GM19193 (cell line): ENCODE measurements around the gene SLC41A3.

Experiments
- POLR2A ChIP-seq: IDR thresholded peaks from 4 replicates; pipeline ENCODE4 v1.6.1; 2011; ENCODE audit not compliant: insufficient read depth, insufficient read length; ENCODE audit errors: extremely low read depth

SLC41A3 gene

GRCh38 chr3:126125781-126126251, 41.9 kb upstream of the SLC41A3 start:
- TF ChIP-seq POLR2A = no peak

GRCh38 chr3:126125341-126125740, 41.4 kb upstream of the SLC41A3 start:
- no peak for TF ChIP-seq POLR2A

GRCh38 chr3:126124896-126125295, 41.0 kb upstream of the SLC41A3 start:
- no peak for TF ChIP-seq POLR2A

- TF ChIP-seq POLR2A = no peak
These were observed 40.4 kb upstream of the SLC41A3 start for GRCh38 chr3:126124148-126124868.

GRCh38 chr3:126121632-126122031, 37.7 kb upstream of the SLC41A3 start:
- TF ChIP-seq POLR2A = no peak

DNA sequence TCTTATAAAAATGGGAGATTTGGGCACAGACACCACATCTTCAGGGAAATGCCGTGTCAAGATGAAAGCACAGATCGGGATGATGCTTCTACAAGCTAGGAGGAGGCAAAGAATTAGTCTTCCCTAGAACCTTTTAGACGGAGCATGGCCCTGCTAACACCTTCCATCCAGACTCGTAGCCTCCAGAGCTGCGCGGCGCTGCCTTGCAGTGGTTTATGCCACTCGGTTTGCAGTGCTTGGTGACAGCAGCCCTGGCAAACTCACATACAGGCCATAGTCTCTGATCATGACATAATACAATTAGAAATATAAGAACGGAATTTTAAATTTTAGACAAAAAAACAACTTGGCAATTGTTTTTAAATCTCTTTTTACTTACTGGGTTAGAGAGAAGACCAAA, 37.1 kb upstream of the SLC41A3 start:
- TF ChIP-seq POLR2A = no peak

GRCh38 chr3:126119976-126120375, 36.1 kb upstream of the SLC41A3 start:
- no peak for TF ChIP-seq POLR2A

DNA sequence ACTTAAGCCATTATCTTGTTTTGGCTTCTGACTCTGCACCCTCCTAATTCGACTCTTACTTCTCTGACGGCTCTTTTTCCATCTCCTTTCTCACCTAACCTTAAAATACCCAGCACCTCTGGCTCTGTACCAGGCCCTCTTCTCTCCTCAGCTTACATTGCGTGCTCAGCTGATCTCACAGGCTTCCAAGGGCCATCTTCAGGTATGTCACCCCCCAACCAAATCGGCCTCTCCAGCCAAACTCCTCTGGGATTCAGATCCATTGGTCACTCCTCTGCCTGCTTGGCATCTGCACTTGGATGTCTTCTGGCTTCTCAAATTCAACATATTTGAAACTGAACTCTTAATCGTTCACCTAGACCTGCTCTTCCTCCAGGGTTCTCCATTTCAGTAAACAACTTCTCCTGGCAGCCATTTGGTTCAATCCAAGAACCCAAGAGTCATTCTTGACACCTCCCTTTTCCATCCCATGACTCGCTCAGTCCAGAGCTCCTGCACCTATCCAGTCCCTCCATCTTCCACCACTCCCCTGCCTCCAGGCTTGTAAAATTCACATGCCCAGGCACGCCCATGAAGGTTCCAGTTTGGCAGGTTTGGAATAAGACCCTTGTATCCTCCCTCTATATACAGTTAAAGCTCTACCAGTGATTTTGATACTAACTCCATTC, 35.2 kb upstream of the SLC41A3 start:
- no peak for TF ChIP-seq POLR2A

- TF ChIP-seq POLR2A = no peak
These were observed 34.7 kb upstream of the SLC41A3 start for GRCh38 chr3:126118591-126118990.

GRCh38 chr3:126117786-126118185, 33.9 kb upstream of the SLC41A3 start:
- no peak for TF ChIP-seq POLR2A

- no peak for TF ChIP-seq POLR2A
These were observed 33.3 kb upstream of the SLC41A3 start for GRCh38 chr3:126117212-126117611.

DNA sequence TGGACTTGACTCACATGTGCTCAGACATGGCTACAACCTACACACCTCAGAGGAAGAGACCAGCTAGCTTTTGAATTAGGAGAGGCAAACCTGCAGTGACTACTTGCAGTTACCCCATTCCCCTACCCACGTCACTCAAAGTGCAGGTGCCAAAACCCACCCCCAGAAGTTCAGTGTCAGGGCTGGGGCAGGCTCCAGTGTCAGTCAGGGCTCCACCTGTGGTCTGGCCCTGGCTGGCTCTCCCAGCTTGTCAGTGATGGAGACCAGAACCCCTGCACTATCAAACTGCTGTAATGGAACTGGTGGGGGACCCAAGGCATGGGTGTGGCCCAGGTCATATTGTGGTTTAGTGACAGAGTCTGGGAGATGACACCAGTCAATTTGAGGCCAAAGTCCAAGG, 32.6 kb upstream of the SLC41A3 start:
- TF ChIP-seq POLR2A = no peak

GRCh38 chr3:126114443-126115386, 30.8 kb upstream of the SLC41A3 start:
- no peak for TF ChIP-seq POLR2A

DNA sequence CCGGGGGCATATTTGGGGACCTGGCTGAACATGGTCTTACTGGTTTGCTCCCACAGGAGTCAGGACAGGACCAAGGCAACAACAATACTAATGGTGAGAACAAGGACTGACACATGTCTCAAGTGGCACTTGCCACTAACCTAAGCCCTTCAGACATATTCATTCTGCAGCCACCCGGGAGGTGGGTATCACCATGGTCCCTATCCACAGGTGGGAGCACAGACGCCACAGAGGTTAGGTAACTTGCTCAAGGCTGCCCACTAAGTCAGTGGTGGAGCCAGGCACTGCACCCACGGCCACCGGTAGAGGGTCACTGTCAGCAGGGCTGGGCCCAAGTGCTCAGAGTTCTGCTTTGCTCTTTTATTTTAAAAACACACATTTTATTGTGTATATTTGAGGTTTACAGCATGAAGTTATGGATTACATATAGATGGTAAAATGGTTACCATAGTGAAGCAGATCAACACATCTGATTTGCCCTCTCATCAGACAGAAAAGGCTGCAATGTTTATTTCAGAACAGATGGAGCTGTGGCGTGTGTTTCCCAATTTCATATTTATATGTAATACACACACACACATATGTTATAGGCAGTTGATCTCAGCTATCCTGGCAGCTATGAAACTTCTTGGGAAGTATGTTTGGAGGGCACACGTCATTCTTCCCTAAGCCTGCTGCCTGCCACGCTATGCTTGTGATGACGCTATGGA, 30.0 kb upstream of the SLC41A3 start:
- TF ChIP-seq POLR2A = no peak

DNA sequence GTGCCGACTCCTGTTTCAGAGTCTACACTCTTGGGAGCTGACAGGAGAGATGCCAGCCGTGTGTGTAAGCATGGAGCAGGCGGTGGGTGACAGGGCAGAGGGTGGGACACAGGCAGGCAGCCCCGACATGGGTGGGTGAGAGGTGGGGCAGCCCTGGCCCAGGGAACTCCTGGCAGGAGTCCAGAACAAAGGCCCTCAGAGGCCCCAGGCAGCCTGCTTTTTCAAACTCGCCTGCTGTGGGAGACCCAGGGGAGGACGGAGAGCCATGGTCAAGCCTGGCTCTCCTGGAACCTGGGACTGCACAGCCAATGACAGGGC, 29.3 kb upstream of the SLC41A3 start:
- no peak for TF ChIP-seq POLR2A
